GM12878 (cell line): ENCODE results near the gene RHBDD1. TPM values are rescaled to one million over a fixed set of nuclear protein-coding genes. Genes with fewer than 3 reads are reported as not detected.

Experiments
- ATAC-seq: fragments of 200-7000 bp; cut with Tn5 transposase; 3 replicates; pipeline ENCODE4 v1.9.1; 2020; ENCODE audit warnings: mild to moderate bottlenecking, moderate library complexity
- BruUV-seq: library from RNA; stranded (reverse); fragments of 400-500 nt; replicated peaks from 2 replicates; lab custom pipeline; 2021; lab: Mats Ljungman, UMichigan
- CTCF ChIA-PET: fragments of 300-600 bp; sonication (Branson Sonifier 250); formaldehyde crosslinking; extraction: SDS; loops from one replicate; lab custom pipeline; 2021; ENCODE audit warnings: inconsistent platforms; lab: Yijun Ruan, JAX
- POLR2A ChIA-PET: fragments of 350-600 bp; formaldehyde crosslinking; extraction: SDS; loops from one replicate; lab custom pipeline; 2021; ENCODE audit warnings: inconsistent platforms; lab: Charles Lee
- RAD21 ChIA-PET: fragments of 300-600 bp; sonication (Branson Sonifier 250); formaldehyde crosslinking; loops from one replicate; lab custom pipeline; 2023; ENCODE audit warnings: antibody characterized with exemption; ENCODE audit not compliant: unreplicated experiment; lab: Charles Lee
- SMC1A ChIA-PET: fragments of 300-600 bp; sonication (Branson Sonifier 250); formaldehyde crosslinking; loops from one replicate; lab custom pipeline; 2023; ENCODE audit not compliant: unreplicated experiment, uncharacterized antibody; lab: Charles Lee
- DNase-seq: peaks from one replicate; pipeline ENCODE4 v3.0.0-alpha.2; 2011; ENCODE audit warnings: low read depth, low spot score
- FAIRE-seq: peaks from 3 replicates; lab custom pipeline; 2011; peaks lifted over from hg19 to GRCh38; lab: Jason Lieb, UNC
- H2AFZ ChIP-seq: 2 replicates; pipeline ENCODE4 v1.6.0; 2011; ENCODE audit warnings: low read depth, low read length, control low read depth; ENCODE audit not compliant: control insufficient read depth
- H3K27ac ChIP-seq: 2 replicates; pipeline ENCODE4 v1.5.1; 2011; ENCODE audit warnings: control low read depth; ENCODE audit not compliant: control insufficient read depth, insufficient read depth
- H3K27me3 ChIP-seq, 2 experiments: replicated peaks in 1 of 2; 2 replicates each; pipeline versions ENCODE4 v1.6.0 to v1.6.1; 2011; ENCODE audit warnings: low read length in 1 of 2; ENCODE audit not compliant: control insufficient read depth in 2 of 2, insufficient read depth in 2 of 2
- H3K36me3 ChIP-seq, 2 experiments: 2 replicates each; pipeline ENCODE4 v1.5.1; 2011; ENCODE audit warnings: low read length in 1 of 2; ENCODE audit not compliant: control insufficient read depth in 2 of 2, insufficient read depth in 2 of 2
- H3K4me1 ChIP-seq: 2 replicates; pipeline ENCODE4 v1.6.1; 2011; ENCODE audit warnings: mild to moderate bottlenecking, low read length, moderate library complexity, mixed read lengths; ENCODE audit not compliant: control insufficient read depth, insufficient read depth
- H3K4me2 ChIP-seq: 2 replicates; pipeline ENCODE4 v1.6.0; 2011; ENCODE audit warnings: control low read depth; ENCODE audit not compliant: control insufficient read depth, insufficient read depth
- H3K4me3 ChIP-seq: fragments of 200-600 bp; sonication (generic); 2 replicates; pipeline ENCODE4 v1.5.1; 2016
- H3K79me2 ChIP-seq: 2 replicates; pipeline ENCODE4 v1.6.0; 2011; ENCODE audit warnings: low read length; ENCODE audit not compliant: control insufficient read depth, insufficient read depth
- H3K9ac ChIP-seq: 2 replicates; pipeline ENCODE4 v1.8.0; 2011; ENCODE audit warnings: low read length, control low read depth, mixed read lengths; ENCODE audit not compliant: control insufficient read depth, insufficient read depth
- H3K9me3 ChIP-seq: replicated peaks from 3 replicates; pipeline ENCODE4 v1.5.1; 2011; ENCODE audit warnings: mild to moderate bottlenecking, low read length; ENCODE audit not compliant: control insufficient read depth, insufficient read depth
- H4K20me1 ChIP-seq: 2 replicates; pipeline ENCODE4 v1.6.0; 2011; ENCODE audit not compliant: control insufficient read depth, insufficient read depth
- HCFC1 ChIP-seq: fragments of 150-350 bp; IDR thresholded peaks from 2 replicates; pipeline ENCODE4 v1.6.1; 2014; ENCODE audit warnings: low read length
- HDAC2 ChIP-seq: fragments of 200-600 bp; sonication (generic); IDR thresholded peaks from 2 replicates; pipeline ENCODE4 v1.6.1; 2017
- IRF4 ChIP-seq: IDR thresholded peaks from 2 replicates; pipeline ENCODE4 v1.6.1; 2011; ENCODE audit warnings: low read depth, low read length
- WGBS: methylation state at CpG from one replicate; pipeline ENCODE4 v1.1.6; 2016; ENCODE audit warnings: low lambda C conversion rate; ENCODE audit not compliant: insufficient replicate concordance, insufficient coverage; ENCODE audit errors: missing lambda C conversion rate; 5-methylcytosine and 5-hydroxymethylcytosine counted together
- in situ Hi-C: fragments of 300-500 bp; cut with MboI; formaldehyde crosslinking; loops from 9 replicates; pipeline ENCODE4 v1.14.3; 2018; ENCODE audit warnings: mixed read lengths
- intact Hi-C: fragments of 100-400 bp; cut with micrococcal nuclease; formaldehyde crosslinking; loops from one replicate; pipeline ENCODE4 v1.14.2; 2022; ENCODE audit not compliant: unreplicated experiment
- polyA plus RNA-seq, 11 experiments: library from polyadenylated mRNA; depleted of rRNA in 4 of 11; unstranded in 6 of 11; stranded (reverse) in 5 of 11; fragments of >200 nt; fragmentation: Nextera tagmentation in 4 of 11; fragmentation: Illumina TruSeq in 1 of 11; extraction: Ambion mirVana in 4 of 11; extraction: Trizol in 1 of 11; gene quantifications; 1 replicate in 1 of 11; 2 replicates in 10 of 11; pipeline versions ENCODE4 v1.2.1 to v1.2.3, GENCODE V29; 2011 to 2016; ENCODE audit warnings: inconsistent platforms in 2 of 11, missing spikeins in 2 of 11, low read depth in 1 of 11
- total RNA-seq, 4 experiments: library from RNA; depleted of rRNA in 3 of 4; stranded (reverse); fragments of >200 nt in 3 of 4; fragmentation: Illumina TruSeq in 1 of 4; extraction: Trizol in 1 of 4; gene quantifications; 2 replicates each; pipeline versions ENCODE4 v1.2.1 to v1.2.3, GENCODE V29; 2013 to 2021
- TF ChIP-seq, protein P1 (sequence below): IDR thresholded peaks from 2 replicates; pipeline ENCODE4 v1.6.1; 2011; ENCODE audit warnings: borderline replicate concordance, low read depth, mild to moderate bottlenecking, moderate library complexity, mixed read lengths, low read length; ENCODE audit not compliant: insufficient read depth; ENCODE audit errors: extremely low read length
- TF ChIP-seq, protein P2 (sequence below): fragments of 450-650 bp; IDR thresholded peaks from 2 replicates; pipeline ENCODE4 v1.6.1; 2017; ENCODE audit warnings: mild to moderate bottlenecking, low read depth, inconsistent platforms; ENCODE audit not compliant: poor library complexity, severe bottlenecking
- TF ChIP-seq, protein P3 (sequence below): fragments of 450-650 bp; IDR thresholded peaks from 2 replicates; pipeline ENCODE4 v1.6.1; 2017; ENCODE audit warnings: mild to moderate bottlenecking, moderate library complexity

The RHBDD1 gene
- total and polyA plus RNA-seq, 10 of the 15 experiments (the other 5 are each of a cell fraction or from before 2014, with no cell fraction given) = 7.1 to 36.4 (median 14.7) TPM

DNA sequence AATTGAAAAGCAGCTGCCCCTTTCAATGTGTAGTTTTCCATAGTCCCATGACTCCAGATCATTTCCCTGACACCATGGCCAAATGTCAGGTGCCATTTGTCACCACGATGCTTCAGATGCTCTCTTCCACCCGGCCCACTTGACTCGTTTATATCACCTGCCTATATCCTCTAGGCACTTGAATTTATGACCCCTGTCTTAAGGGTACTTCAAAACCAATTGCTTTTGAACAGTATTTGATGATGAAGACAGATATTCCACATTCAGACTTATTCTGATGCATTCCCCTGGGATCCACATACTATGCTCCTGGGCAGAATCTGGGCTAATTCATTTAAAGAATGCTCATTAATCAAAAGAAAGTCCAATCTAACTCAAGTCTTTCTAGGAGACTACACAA is 16.9 kb upstream of the RHBDD1 start:
- intact Hi-C loops = no loop called here
- in situ Hi-C loops = no loop called here
- POLR2A ChIA-PET = interaction anchor here (0.5 kb wide), 1 partner anchor 120 kb away, joined by 3 read pairs; no protein-coding TSS in a partner anchor

More for the DNA sequence above, 16.9 kb upstream of the RHBDD1 start:
- no peaks in the 10 kb centered on the region for H4K20me1 ChIP-seq
- 80% methylated on average over 3 of the region's 3 CpGs for WGBS
- BruUV-seq = no TSS peak
- ATAC-seq (no peak), FAIRE-seq (peak; percentile 71), DNase-seq (no peak)
- H3K79me2 ChIP-seq = no peaks in the 10 kb centered on the region
- RAD21 ChIA-PET = no interaction called here
- no peak overlapping the region for H3K27ac ChIP-seq
- SMC1A ChIA-PET = no interaction called here
- CTCF ChIA-PET = no interaction called here
- no peak overlapping the region for H3K4me2 ChIP-seq
- H3K4me1 ChIP-seq = no peaks in the 10 kb centered on the region
- H3K4me3 ChIP-seq = no peak overlapping the region
- H3K36me3 ChIP-seq = no peaks in the 10 kb centered on the region
- no peaks in the 10 kb centered on the region for H3K27me3 ChIP-seq
- no peak overlapping the region for H3K9ac ChIP-seq
- TF ChIP-seq HCFC1 (no peak), HDAC2 (no peak), IRF4 (no peak)
- TF ChIP-seq, protein P1, sequence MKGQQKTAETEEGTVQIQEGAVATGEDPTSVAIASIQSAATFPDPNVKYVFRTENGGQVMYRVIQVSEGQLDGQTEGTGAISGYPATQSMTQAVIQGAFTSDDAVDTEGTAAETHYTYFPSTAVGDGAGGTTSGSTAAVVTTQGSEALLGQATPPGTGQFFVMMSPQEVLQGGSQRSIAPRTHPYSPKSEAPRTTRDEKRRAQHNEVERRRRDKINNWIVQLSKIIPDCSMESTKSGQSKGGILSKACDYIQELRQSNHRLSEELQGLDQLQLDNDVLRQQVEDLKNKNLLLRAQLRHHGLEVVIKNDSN = no peak
- TF ChIP-seq, protein P2, sequence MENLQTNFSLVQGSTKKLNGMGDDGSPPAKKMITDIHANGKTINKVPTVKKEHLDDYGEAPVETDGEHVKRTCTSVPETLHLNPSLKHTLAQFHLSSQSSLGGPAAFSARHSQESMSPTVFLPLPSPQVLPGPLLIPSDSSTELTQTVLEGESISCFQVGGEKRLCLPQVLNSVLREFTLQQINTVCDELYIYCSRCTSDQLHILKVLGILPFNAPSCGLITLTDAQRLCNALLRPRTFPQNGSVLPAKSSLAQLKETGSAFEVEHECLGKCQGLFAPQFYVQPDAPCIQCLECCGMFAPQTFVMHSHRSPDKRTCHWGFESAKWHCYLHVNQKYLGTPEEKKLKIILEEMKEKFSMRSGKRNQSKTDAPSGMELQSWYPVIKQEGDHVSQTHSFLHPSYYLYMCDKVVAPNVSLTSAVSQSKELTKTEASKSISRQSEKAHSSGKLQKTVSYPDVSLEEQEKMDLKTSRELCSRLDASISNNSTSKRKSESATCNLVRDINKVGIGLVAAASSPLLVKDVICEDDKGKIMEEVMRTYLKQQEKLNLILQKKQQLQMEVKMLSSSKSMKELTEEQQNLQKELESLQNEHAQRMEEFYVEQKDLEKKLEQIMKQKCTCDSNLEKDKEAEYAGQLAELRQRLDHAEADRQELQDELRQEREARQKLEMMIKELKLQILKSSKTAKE = no peak
- TF ChIP-seq, protein P3, sequence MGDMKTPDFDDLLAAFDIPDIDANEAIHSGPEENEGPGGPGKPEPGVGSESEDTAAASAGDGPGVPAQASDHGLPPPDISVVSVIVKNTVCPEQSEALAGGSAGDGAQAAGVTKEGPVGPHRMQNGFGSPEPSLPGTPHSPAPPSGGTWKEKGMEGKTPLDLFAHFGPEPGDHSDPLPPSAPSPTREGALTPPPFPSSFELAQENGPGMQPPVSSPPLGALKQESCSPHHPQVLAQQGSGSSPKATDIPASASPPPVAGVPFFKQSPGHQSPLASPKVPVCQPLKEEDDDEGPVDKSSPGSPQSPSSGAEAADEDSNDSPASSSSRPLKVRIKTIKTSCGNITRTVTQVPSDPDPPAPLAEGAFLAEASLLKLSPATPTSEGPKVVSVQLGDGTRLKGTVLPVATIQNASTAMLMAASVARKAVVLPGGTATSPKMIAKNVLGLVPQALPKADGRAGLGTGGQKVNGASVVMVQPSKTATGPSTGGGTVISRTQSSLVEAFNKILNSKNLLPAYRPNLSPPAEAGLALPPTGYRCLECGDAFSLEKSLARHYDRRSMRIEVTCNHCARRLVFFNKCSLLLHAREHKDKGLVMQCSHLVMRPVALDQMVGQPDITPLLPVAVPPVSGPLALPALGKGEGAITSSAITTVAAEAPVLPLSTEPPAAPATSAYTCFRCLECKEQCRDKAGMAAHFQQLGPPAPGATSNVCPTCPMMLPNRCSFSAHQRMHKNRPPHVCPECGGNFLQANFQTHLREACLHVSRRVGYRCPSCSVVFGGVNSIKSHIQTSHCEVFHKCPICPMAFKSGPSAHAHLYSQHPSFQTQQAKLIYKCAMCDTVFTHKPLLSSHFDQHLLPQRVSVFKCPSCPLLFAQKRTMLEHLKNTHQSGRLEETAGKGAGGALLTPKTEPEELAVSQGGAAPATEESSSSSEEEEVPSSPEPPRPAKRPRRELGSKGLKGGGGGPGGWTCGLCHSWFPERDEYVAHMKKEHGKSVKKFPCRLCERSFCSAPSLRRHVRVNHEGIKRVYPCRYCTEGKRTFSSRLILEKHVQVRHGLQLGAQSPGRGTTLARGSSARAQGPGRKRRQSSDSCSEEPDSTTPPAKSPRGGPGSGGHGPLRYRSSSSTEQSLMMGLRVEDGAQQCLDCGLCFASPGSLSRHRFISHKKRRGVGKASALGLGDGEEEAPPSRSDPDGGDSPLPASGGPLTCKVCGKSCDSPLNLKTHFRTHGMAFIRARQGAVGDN = no peak
- no peaks in the 10 kb centered on the region for H3K9me3 ChIP-seq
- no peak overlapping the region for H2AFZ ChIP-seq
